Mesendoderm (in vitro differentiated cells): Measurements from ENCODE around the gene WDR1. TPM values are rescaled to one million over a fixed set of nuclear protein-coding genes. Genes with fewer than 3 reads are reported as not detected.

Experiments
- DNase-seq: peaks from one replicate; pipeline ENCODE4 v3.0.0; 2013
- H2AK5ac ChIP-seq: 2 replicates; pipeline ENCODE4 v1.6.1; 2013; ENCODE audit warnings: low read length, inconsistent platforms
- H2BK120ac ChIP-seq: 2 replicates; pipeline ENCODE4 v1.6.1; 2013; ENCODE audit warnings: low read depth, mild to moderate bottlenecking, low read length, moderate library complexity, mixed read lengths
- H2BK15ac ChIP-seq: replicated peaks from 2 replicates; pipeline ENCODE4 v1.6.1; 2013; ENCODE audit warnings: low read depth, mild to moderate bottlenecking, moderate library complexity
- H2BK5ac ChIP-seq: 2 replicates; pipeline ENCODE4 v1.6.1; 2013; ENCODE audit warnings: low read length, inconsistent platforms
- H3K18ac ChIP-seq: 2 replicates; pipeline ENCODE4 v1.6.1; 2013; ENCODE audit warnings: mild to moderate bottlenecking, low read length, mixed read lengths
- H3K23ac ChIP-seq: one replicate; pipeline ENCODE4 v1.6.1; 2013; ENCODE audit warnings: low read length
- H3K27ac ChIP-seq: 2 replicates; pipeline ENCODE4 v1.5.1; 2013; ENCODE audit warnings: low read depth, mild to moderate bottlenecking, inconsistent platforms, low read length, moderate library complexity
- H3K27me3 ChIP-seq: 2 replicates; pipeline ENCODE4 v1.6.1; 2013; ENCODE audit warnings: low read length, control low read depth, mild to moderate bottlenecking, inconsistent platforms; ENCODE audit not compliant: insufficient read depth, poor library complexity
- H3K36me3 ChIP-seq: 2 replicates; pipeline ENCODE4 v1.6.1; 2013; ENCODE audit warnings: low read length, inconsistent platforms; ENCODE audit not compliant: control insufficient read depth, insufficient read depth
- H3K4ac ChIP-seq: one replicate; pipeline ENCODE4 v1.6.1; 2013; ENCODE audit warnings: low read depth, mild to moderate bottlenecking, low read length, moderate library complexity
- H3K4me1 ChIP-seq: 2 replicates; pipeline ENCODE4 v1.6.1; 2013; ENCODE audit warnings: low read depth, low read length, inconsistent platforms; ENCODE audit not compliant: control insufficient read depth
- H3K4me2 ChIP-seq: 2 replicates; pipeline ENCODE4 v1.6.1; 2013; ENCODE audit warnings: low read length
- H3K4me3 ChIP-seq: 2 replicates; pipeline ENCODE4 v1.5.1; 2013; ENCODE audit warnings: mild to moderate bottlenecking, low read length
- H3K56ac ChIP-seq: one replicate; pipeline ENCODE4 v1.6.1; 2013; ENCODE audit warnings: low read length
- H3K79me1 ChIP-seq: 2 replicates; pipeline ENCODE4 v1.6.1; 2013; ENCODE audit warnings: low read length, inconsistent platforms
- H3K79me2 ChIP-seq: 2 replicates; pipeline ENCODE4 v1.6.1; 2013; ENCODE audit warnings: mild to moderate bottlenecking, low read length; ENCODE audit not compliant: control insufficient read depth, insufficient read depth
- H3K9ac ChIP-seq: 2 replicates; pipeline ENCODE4 v1.6.1; 2013; ENCODE audit warnings: low read length, inconsistent platforms
- H4K5ac ChIP-seq: one replicate; pipeline ENCODE4 v1.6.1; 2013; ENCODE audit warnings: low read length
- H4K8ac ChIP-seq: one replicate; pipeline ENCODE4 v1.6.1; 2013; ENCODE audit warnings: low read depth, mild to moderate bottlenecking, control low read depth, low read length, moderate library complexity
- WGBS: extraction: QIAGEN DNeasy Blood & Tissue Kit; methylation state at CpG from one replicate; pipeline ENCODE4 v1.1.7; 2013; ENCODE audit warnings: low lambda C conversion rate, missing lambda C conversion rate; ENCODE audit not compliant: insufficient coverage; ENCODE audit errors: extremely low coverage; 5-methylcytosine and 5-hydroxymethylcytosine counted together
- small RNA-seq: library from polyadenylated mRNA; stranded (forward); fragments of <200 nt; extraction: miRNeasy Mini kit (QIAGEN cat#:217004); gene quantifications from one replicate; pipeline ENCODE3, GENCODE V24; 2013; ENCODE audit not compliant: insufficient read depth

The WDR1 gene

GRCh38 chr4:10028910-10029309 is 87.7 kb downstream of the WDR1 start:
- H2BK5ac ChIP-seq: no peak overlapping the region
- H3K23ac ChIP-seq: no peak overlapping the region
- H3K27ac ChIP-seq: no peak overlapping the region
- H3K27me3 ChIP-seq: no peaks in the 10 kb centered on the region
- H2BK15ac ChIP-seq: no peak overlapping the region
- no peaks in the 10 kb centered on the region for H3K36me3 ChIP-seq
- no peak overlapping the region for H3K4ac ChIP-seq
- WGBS: no CpG with 5 or more reads among the region's 4 CpGs
- H3K79me2 ChIP-seq: no peaks in the 10 kb centered on the region
- DNase-seq: no peak
- H4K8ac ChIP-seq: no peak overlapping the region
- no peak overlapping the region for H4K5ac ChIP-seq
- no peaks in the 10 kb centered on the region for H3K4me1 ChIP-seq
- H3K79me1 ChIP-seq: no peaks in the 10 kb centered on the region
- no peak overlapping the region for H2AK5ac ChIP-seq
- no peak overlapping the region for H3K9ac ChIP-seq
- no peak overlapping the region for H3K18ac ChIP-seq
- H3K4me3 ChIP-seq: no peak overlapping the region
- H3K4me2 ChIP-seq: no peak overlapping the region
- H2BK120ac ChIP-seq: no peak overlapping the region
- H3K56ac ChIP-seq: no peak overlapping the region

GRCh38 chr4:10026485-10026884 is 90.1 kb downstream of the WDR1 start:
- Histone ChIP-seq H3K79me2 (no peaks in the 10 kb centered on the region), H3K79me1 (no peaks in the 10 kb centered on the region), H3K4me3 (no peak overlapping the region), H2AK5ac (no peak overlapping the region), H3K27ac (no peak overlapping the region), H3K4ac (no peak overlapping the region), H3K18ac (no peak overlapping the region), H3K27me3 (no peaks in the 10 kb centered on the region), H4K5ac (no peak overlapping the region), H3K56ac (no peak overlapping the region), H2BK5ac (no peak overlapping the region), H3K9ac (no peak overlapping the region), H4K8ac (no peak overlapping the region), H2BK120ac (no peak overlapping the region), H3K23ac (no peak overlapping the region), H3K36me3 (no peaks in the 10 kb centered on the region), H3K4me2 (no peak overlapping the region), H3K4me1 (no peaks in the 10 kb centered on the region), H2BK15ac (no peak overlapping the region)
- DNase-seq: no peak
- no CpG with 5 or more reads among the region's 9 CpGs for WGBS

- H3K27me3 ChIP-seq: no peaks in the 10 kb centered on the region
- H3K27ac ChIP-seq: no peak overlapping the region
- H3K79me1 ChIP-seq: no peaks in the 10 kb centered on the region
- no peak overlapping the region for H2BK5ac ChIP-seq
- H3K4me2 ChIP-seq: no peak overlapping the region
- no peak overlapping the region for H4K5ac ChIP-seq
- DNase-seq: no peak
- no peak overlapping the region for H3K9ac ChIP-seq
- no peak overlapping the region for H3K4ac ChIP-seq
- no CpG with 5 or more reads among the region's 3 CpGs for WGBS
- H2AK5ac ChIP-seq: no peak overlapping the region
- H3K18ac ChIP-seq: no peak overlapping the region
- H2BK15ac ChIP-seq: no peak overlapping the region
- no peaks in the 10 kb centered on the region for H3K4me1 ChIP-seq
- no peak overlapping the region for H3K23ac ChIP-seq
- H4K8ac ChIP-seq: no peak overlapping the region
- no peak overlapping the region for H3K4me3 ChIP-seq
- no peak overlapping the region for H3K56ac ChIP-seq
- no peak overlapping the region for H2BK120ac ChIP-seq
- no peaks in the 10 kb centered on the region for H3K36me3 ChIP-seq
- no peaks in the 10 kb centered on the region for H3K79me2 ChIP-seq
Measured at GRCh38 chr4:10025230-10025806, 91.3 kb downstream of the WDR1 start.

Small RNAs within 50 kb of the gene (small RNA-seq; reads per million reads assigned to genes)
- not detected for gene AC093664.1
- 2.5 reads per million, percentile 34 among the genes with 10 or more reads in this experiment for gene MIR3138
- not detected for gene RNA5SP155
